Measurements from ENCODE around the gene MRPS27. TPM values are rescaled to one million over a fixed set of nuclear protein-coding genes. Genes with fewer than 3 reads are reported as not detected.

Gene MRPS27
- total RNA-seq, 1 donor from 2014 or later, result 39.5 TPM

Small RNA genes within 50 kb of the gene (microRNA-seq; reads per million reads assigned to microRNA genes)
- not detected for gene MIR4803

Other genes with a start within 250 kb of the MRPS27 start
- gene MAP1B, start 212.8 kb downstream of the MRPS27 start, total RNA-seq, result 218 TPM
- 10.5 TPM for gene PTCD2, start 133 bp upstream of the MRPS27 start, total RNA-seq
- 8.0 TPM for gene ZNF366, start 187.2 kb upstream of the MRPS27 start, total RNA-seq

Measured in sciatic nerve (tissue), 1 donor.